Activated T-cell treated with anti-CD3 and anti-CD28 coated beads for 48 hours (primary cell): Measurements from ENCODE around the gene LDB2.
"Not testable (repeated sequence)": the region's sequence is repeated elsewhere in the genome, so short reads cannot be mapped to it uniquely, and the experiment has no call there.

Source experiments
- DNase-seq: peaks from one replicate; pipeline ENCODE4 v3.0.0-alpha.2; 2020; ENCODE audit warnings: low read depth

LDB2 gene

DNA sequence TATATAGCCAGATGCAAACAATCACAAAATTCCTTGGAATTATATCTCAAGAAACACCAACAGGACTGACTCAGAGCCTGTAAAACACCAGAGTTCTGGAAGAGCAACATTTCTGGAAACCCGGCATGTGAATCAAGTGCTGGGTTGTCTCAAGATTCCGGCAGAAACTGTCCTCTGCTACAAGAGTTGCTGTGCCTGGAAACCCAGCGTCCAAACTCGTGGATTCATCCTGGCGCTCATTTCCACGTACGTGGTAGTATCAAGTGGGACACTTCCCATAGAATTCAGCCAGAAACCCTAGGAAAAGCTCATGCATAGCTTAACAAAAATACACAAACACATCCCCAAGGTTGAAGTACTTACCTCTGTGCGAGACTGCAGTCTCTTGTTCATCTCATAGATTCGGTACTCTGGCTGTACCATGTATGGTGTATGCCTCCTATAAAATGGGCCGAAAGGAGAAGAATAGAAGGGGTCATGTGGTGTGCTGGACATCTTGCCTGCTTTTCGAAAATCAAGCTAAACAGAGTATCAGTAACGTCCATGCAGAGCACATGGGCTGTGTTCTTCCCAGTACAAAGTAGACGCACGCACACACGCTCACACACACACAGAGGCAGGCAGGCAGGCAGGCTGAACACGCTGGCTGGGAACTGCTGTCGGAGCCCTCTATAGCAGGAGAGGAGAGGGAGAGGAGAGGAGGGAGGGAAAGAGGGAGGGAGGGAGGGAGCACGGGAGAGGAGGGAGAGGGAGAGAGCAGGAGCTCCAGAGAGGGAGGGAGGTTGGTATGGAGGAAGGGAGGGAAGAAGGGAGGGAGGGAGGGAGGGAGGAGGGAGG is at the start of gene LDB2:
Gene LDB2, minus strand, starts transcription at position 655 of the 837 bp plus-strand sequence.
- DNase-seq, result no peak

DNA sequence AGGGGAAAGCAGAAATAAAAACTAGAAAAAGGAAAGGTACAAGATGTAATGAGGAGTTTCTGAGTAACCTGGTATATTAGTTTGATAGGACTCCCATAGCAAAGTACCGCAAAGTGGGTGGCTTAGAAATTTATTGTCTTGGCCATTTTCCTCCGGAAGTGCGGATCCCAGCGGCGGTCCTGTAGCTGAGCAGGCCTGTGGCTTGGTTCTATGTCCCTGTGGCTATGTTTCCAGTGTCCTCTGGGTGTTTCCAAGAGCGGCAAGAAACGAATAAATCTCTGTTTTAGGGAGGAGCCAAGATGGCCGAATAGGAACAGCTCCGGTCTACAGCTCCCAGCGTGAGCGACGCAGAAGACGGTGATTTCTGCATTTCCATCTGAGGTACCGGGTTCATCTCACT is 44.0 kb upstream of the LDB2 start:
- DNase-seq, result no peak

- DNase-seq, result no peak
These were observed 40.7 kb upstream of the LDB2 start for GRCh38 chr4:16939178-16939577.

DNA sequence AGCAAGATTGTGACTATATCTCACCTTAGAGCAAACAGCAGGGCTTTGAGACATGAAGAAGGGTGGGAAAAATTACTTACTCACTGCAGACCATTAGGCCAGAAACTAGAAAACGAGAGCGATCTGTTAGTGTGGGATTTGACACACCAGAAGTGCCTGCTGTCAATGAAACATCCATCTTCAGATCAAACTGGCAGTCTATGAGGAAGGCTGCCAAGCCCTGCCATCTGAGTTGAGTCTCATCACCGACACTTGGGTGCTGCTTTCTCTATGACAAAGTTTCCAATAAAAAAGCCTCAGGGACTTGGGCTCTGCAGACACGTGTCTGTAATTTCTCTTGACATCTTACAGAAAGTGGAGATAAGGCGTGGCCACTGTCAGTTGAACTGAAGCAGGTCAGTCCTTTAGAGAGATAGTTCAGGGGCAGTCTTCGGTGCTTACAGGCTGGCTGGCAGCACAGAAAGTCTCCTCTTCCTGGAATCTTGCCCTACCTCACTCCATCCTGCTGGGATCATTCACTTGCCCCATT is 40.1 kb upstream of the LDB2 start:
- no peak for DNase-seq

DNA sequence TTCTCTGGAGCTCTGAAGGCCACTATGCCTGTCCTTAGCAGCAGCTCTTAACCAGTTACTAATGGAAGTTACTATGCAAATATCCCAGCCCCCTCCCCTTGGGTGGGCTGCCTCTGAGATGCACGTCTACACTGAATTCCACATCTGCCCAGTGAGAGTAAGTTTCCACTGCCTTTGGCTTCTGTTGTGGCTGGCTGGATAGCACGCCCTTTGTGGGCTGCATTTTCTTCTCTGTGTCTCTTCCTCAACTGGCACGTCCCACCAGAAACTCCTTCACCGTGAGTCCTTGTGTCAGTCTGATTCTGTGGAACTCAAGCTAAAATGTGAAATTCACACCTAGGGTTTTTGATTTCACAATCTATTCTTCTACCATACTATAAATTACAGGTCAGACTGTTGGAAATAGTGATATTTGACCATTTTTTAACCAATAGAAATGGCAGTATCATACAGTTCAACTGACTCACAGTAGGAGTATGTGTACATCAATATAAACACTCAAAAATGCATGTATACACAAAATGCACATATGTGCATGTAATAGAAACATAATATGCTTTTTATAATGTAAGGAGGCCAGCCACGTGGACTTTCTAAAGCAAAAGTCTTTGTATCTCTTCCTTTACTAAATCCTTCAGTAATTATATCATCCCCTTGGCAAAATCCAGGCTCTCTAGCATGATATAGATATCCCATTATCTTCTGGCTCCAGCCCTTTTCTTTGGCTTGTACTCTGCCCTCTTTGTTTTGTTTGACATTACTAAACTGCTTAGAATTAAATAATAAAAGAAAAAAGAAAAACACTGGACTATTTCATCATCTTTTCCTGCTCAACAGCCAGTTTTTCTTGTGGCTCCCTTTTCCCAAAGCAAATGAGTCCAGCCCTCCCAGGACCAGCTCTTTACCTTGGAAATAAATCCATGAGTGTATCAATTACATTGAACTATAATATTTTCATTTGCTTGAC is 33.2 kb upstream of the LDB2 start:
- no peak for DNase-seq

- DNase-seq, result no peak
These were observed 27.8 kb upstream of the LDB2 start for GRCh38 chr4:16926214-16926613.

GRCh38 chr4:16918716-16919115 is 20.3 kb upstream of the LDB2 start:
- DNase-seq, result not testable (repeated sequence)

- peak; percentile 65 for DNase-seq
These were observed 18.4 kb upstream of the LDB2 start for GRCh38 chr4:16916719-16917337.

DNA sequence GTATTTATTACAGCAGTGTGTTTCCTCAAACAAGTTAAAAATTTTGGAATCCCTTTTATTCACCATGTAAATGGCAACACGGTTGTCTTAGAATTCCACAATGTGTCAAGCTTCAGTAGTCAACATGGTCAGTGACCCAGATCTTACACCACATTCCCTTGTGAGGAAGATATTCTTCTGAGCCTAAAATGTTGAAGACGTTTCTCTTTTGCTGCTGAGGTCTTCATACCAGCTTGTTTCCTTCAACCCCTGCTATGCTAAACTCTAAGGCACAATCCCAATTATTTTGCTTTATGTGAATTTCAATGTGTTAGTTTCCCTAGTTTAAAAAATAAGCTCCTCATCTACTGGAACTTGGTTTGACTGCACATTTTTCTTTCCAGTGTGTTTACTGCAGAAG is 17.6 kb upstream of the LDB2 start:
- DNase-seq, result no peak

- no peak for DNase-seq
These were observed 15.8 kb upstream of the LDB2 start for GRCh38 chr4:16914208-16914607.

- DNase-seq, result no peak
These were observed 14.5 kb upstream of the LDB2 start for GRCh38 chr4:16912896-16913295.

DNA sequence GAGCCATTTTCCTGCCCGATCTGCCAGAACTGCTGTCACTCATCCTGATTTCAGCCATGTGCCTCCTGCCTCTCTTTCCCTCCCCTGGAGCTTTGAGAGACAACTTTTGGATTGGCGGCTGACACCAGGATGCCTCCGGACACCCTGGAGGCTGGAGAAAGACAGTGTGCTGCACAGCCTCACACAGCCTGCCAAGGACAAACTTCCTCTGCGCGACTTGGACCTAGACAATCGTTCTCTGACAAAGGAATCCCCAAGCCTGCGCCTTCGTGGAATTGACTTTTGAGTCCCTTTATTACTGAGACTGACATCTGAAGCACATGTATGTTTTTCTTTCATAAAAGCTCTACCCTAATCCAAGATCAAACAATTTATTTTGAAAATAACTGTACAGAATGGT is 10.8 kb upstream of the LDB2 start:
- no peak for DNase-seq

DNA sequence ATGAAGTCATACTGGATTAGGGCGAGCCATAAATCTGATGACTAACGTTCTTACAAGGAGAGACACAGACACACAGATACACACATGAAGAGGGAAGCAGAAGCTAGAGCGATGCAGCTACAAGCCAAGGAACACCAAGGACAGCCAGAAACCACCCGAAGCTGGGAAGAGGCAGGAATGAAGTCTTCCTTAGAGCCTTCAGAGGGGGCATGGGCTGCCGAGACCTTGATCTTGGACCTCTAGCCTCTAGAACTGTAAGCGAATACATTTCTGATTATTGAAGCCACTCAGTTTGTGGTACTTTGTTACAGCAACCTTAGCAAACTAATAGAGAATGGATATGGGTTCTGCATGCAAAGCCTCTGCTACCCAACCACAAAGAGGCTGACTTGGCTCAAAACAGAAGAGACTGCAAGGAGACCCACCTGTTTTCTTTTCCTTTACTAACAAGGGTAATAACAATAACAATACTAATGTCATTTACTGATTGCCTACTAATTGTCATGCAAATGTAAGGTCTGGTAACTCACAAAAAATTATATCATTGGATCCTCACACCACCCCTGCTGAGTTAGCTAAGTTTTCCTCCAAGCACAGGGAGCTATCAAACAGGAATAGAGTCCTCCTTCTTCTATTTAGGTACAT is 10.1 kb upstream of the LDB2 start:
- DNase-seq, result no peak

GRCh38 chr4:16900325-16900724 is 1.9 kb upstream of the LDB2 start:
- no peak for DNase-seq

- DNase-seq, result no peak
These were observed 1.3 kb downstream of the LDB2 start for GRCh38 chr4:16896881-16897750.

GRCh38 chr4:16894406-16894805 is 4.0 kb downstream of the LDB2 start:
- DNase-seq, result no peak

GRCh38 chr4:16893141-16893651 is 5.2 kb downstream of the LDB2 start:
- DNase-seq, result no peak

- no peak for DNase-seq
These were observed 7.8 kb downstream of the LDB2 start for GRCh38 chr4:16890651-16891050.

GRCh38 chr4:16889945-16890344 is 8.5 kb downstream of the LDB2 start:
- no peak for DNase-seq

- DNase-seq, result no peak
These were observed 10.6 kb downstream of the LDB2 start for GRCh38 chr4:16887887-16888286.
